GM12878 (cell line): Measurements from ENCODE around the gene ZBED4. TPM values are rescaled to one million over a fixed set of nuclear protein-coding genes. Genes with fewer than 3 reads are reported as not detected.

Experiments used
- CHD2 ChIP-seq: IDR thresholded peaks from 2 replicates; pipeline ENCODE4 v1.6.1; 2011; ENCODE audit warnings: low read depth, low read length, improper control_type of control experiment, borderline replicate concordance
- EGR1 ChIP-seq, 2 experiments: IDR thresholded peaks; 1 replicate in 1 of 2; 2 replicates in 1 of 2; pipeline ENCODE4 v1.6.1; 2011 to 2012; ENCODE audit warnings: low read depth in 2 of 2, low read length in 2 of 2, borderline replicate concordance in 1 of 2, mild to moderate bottlenecking in 1 of 2, moderate library complexity in 1 of 2
- GATAD2B ChIP-seq: fragments of 450-650 bp; conservative IDR thresholded peaks from 2 replicates; pipeline ENCODE4 v1.6.1; 2017; ENCODE audit warnings: low read depth, mild to moderate bottlenecking, moderate library complexity
- HDAC2 ChIP-seq: fragments of 200-600 bp; sonication (generic); IDR thresholded peaks from 2 replicates; pipeline ENCODE4 v1.6.1; 2017
- HDAC6 ChIP-seq: fragments of 200-600 bp; sonication (generic); IDR thresholded peaks from one replicate; pipeline ENCODE4 v1.8.0; 2017; ENCODE audit warnings: antibody characterized with exemption; ENCODE audit not compliant: unreplicated experiment
- IKZF1 ChIP-seq: fragments of 450-650 bp; conservative IDR thresholded peaks from 2 replicates; pipeline ENCODE4 v1.6.1; 2017; ENCODE audit warnings: antibody characterized with exemption, mild to moderate bottlenecking
- JUNB ChIP-seq: IDR thresholded peaks from 2 replicates; pipeline ENCODE4 v1.6.1; 2016; ENCODE audit warnings: antibody characterized with exemption, mild to moderate bottlenecking
- LARP7 ChIP-seq: fragments of 450-650 bp; IDR thresholded peaks from 2 replicates; pipeline ENCODE4 v1.6.1; 2017; ENCODE audit warnings: mild to moderate bottlenecking
- MEF2A ChIP-seq: IDR thresholded peaks from 2 replicates; pipeline ENCODE4 v1.6.1; 2011; ENCODE audit warnings: low read depth, mild to moderate bottlenecking, low read length, moderate library complexity; ENCODE audit not compliant: insufficient read depth
- MEF2B ChIP-seq: fragments of 450-650 bp; IDR thresholded peaks from 2 replicates; pipeline ENCODE4 v1.6.1; 2018; ENCODE audit warnings: mild to moderate bottlenecking, moderate library complexity; ENCODE audit not compliant: partially characterized antibody, poor library complexity, severe bottlenecking
- MYC ChIP-seq: IDR thresholded peaks from 2 replicates; pipeline ENCODE4 v1.6.1; 2011; ENCODE audit warnings: mild to moderate bottlenecking, low read length, moderate library complexity, inconsistent platforms; ENCODE audit not compliant: insufficient read depth, insufficient replicate concordance, insufficient read length, severe bottlenecking
- NR2C2 ChIP-seq: IDR thresholded peaks from 2 replicates; pipeline ENCODE4 v1.6.1; 2011; ENCODE audit warnings: borderline replicate concordance, low read depth; ENCODE audit not compliant: control insufficient read depth, insufficient read length
- NR2F1 ChIP-seq: fragments of 450-650 bp; conservative IDR thresholded peaks from 2 replicates; pipeline ENCODE4 v1.6.1; 2017; ENCODE audit warnings: mild to moderate bottlenecking
- PAX5 ChIP-seq: IDR thresholded peaks from 2 replicates; pipeline ENCODE4 v1.6.1; 2011; ENCODE audit warnings: low read depth, low read length, borderline replicate concordance
- POLR2A ChIP-seq: IDR thresholded peaks from 2 replicates; pipeline ENCODE4 v1.6.1; 2011; ENCODE audit warnings: low read depth, mild to moderate bottlenecking, low read length
- RAD21 ChIP-seq: IDR thresholded peaks from 2 replicates; pipeline ENCODE4 v1.6.1; 2011; ENCODE audit warnings: mild to moderate bottlenecking, low read depth, low read length, moderate library complexity; ENCODE audit not compliant: insufficient read depth
- RB1 ChIP-seq: fragments of 450-650 bp; formaldehyde crosslinking; IDR thresholded peaks from 2 replicates; pipeline ENCODE4 v1.6.1; 2017; ENCODE audit warnings: mild to moderate bottlenecking, borderline replicate concordance
- SMAD1 ChIP-seq: fragments of 450-650 bp; IDR thresholded peaks from 2 replicates; pipeline ENCODE4 v1.6.1; 2018; ENCODE audit warnings: mild to moderate bottlenecking, low read depth; ENCODE audit not compliant: partially characterized antibody
- STAT3 ChIP-seq: IDR thresholded peaks from 2 replicates; pipeline ENCODE4 v1.6.1; 2011; ENCODE audit warnings: low read depth, low read length, improper control_type of control experiment
- SUZ12 ChIP-seq: fragments of 200-600 bp; sonication (generic); IDR thresholded peaks from one replicate; pipeline ENCODE4 v1.6.1; 2018; ENCODE audit warnings: antibody characterized with exemption, mild to moderate bottlenecking; ENCODE audit not compliant: unreplicated experiment
- ZBED1 ChIP-seq: IDR thresholded peaks from 2 replicates; pipeline ENCODE4 v1.6.1; 2016; ENCODE audit warnings: borderline replicate concordance
- ZNF274 ChIP-seq: IDR thresholded peaks from one replicate; pipeline ENCODE4 v1.8.0; 2011; ENCODE audit not compliant: insufficient read length, insufficient read depth
- polyA plus RNA-seq, 11 experiments: library from polyadenylated mRNA; depleted of rRNA in 4 of 11; unstranded in 6 of 11; stranded (reverse) in 5 of 11; fragments of >200 nt; fragmentation: Nextera tagmentation in 4 of 11; fragmentation: Illumina TruSeq in 1 of 11; extraction: Ambion mirVana in 4 of 11; extraction: Trizol in 1 of 11; gene quantifications; 1 replicate in 1 of 11; 2 replicates in 10 of 11; pipeline versions ENCODE4 v1.2.1 to v1.2.3, GENCODE V29; 2011 to 2016; ENCODE audit warnings: inconsistent platforms in 2 of 11, missing spikeins in 2 of 11, low read depth in 1 of 11
- total RNA-seq, 4 experiments: library from RNA; depleted of rRNA in 3 of 4; stranded (reverse); fragments of >200 nt in 3 of 4; fragmentation: Illumina TruSeq in 1 of 4; extraction: Trizol in 1 of 4; gene quantifications; 2 replicates each; pipeline versions ENCODE4 v1.2.1 to v1.2.3, GENCODE V29; 2013 to 2021
- TF ChIP-seq, protein P1 (sequence below): fragments of 450-650 bp; IDR thresholded peaks from 2 replicates; pipeline ENCODE4 v1.6.1; 2016; ENCODE audit warnings: mild to moderate bottlenecking
- TF ChIP-seq, protein P2 (sequence below): fragments of 450-650 bp; IDR thresholded peaks from 2 replicates; pipeline ENCODE4 v1.6.1; 2018; ENCODE audit warnings: mild to moderate bottlenecking, low read depth, moderate library complexity; ENCODE audit not compliant: partially characterized antibody
- TF ChIP-seq, protein P3 (sequence below): IDR thresholded peaks from 2 replicates; pipeline ENCODE4 v1.6.1; 2012; ENCODE audit warnings: mild to moderate bottlenecking, low read depth, low read length

The ZBED4 gene
- total and polyA plus RNA-seq, 10 of the 15 experiments (the other 5 are each of a cell fraction or from before 2014, with no cell fraction given) = 2.3 to 21.6 (median 12.8) TPM

DNA sequence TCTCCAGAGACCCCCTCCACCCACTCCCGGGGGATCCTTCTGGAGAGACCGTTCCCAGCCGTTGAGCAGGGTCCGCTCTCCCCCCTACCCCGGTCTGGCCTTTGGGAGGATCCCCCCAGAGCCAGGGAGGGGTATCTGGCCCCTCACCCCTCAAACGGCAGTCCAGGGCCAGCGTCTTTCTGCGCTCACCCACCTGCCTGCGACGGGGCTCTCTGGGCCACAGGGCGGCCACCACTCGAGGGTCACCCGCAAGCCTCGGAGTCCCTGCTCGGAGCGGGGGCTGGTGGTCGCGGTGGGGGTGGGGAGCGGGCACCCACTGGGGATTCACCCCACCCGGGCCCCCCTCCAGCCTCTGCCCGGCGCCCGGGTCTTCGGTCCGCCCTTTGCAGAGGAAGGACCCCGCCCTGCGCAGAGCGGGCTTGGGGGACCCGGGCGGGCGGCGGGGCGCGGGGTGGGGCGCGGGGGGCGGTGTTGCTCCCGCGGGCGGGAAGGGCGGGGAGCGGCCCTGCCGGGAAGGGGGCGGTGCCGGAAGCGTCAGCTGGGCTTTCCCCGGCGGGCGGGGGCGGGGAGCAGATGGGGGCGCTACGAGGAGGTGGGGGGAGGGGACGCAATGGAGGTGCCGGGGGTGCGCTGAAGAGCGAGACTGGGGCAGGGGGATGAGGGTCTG is 81.4 kb downstream of the ZBED4 start (continued):
- TF ChIP-seq STAT3 (no peak), SMAD1 (no peak), RAD21 (no peak), IKZF1 (0 out of 2 replicates have a peak, but pooled peaks have one; percentile 22), MEF2B (peak; percentile 29), SUZ12 (no peak), ZBED1 (no peak), PAX5 (no peak), MYC (no peak), HDAC6 (no peak), EGR1 (IDR thresholded peaks at IDR 0.05; ENCODE audit: borderline replicate concordance in 1 of 2, low read depth in 2 of 2, low read length in 2 of 2) (peak in 1 of 2 experiments; percentile 91; a peak in 2 of 3 replicates), MEF2A (no peak), NR2F1 (no peak), GATAD2B (peak; percentile 59), CHD2 (no peak), HDAC2 (no peak), NR2C2 (no peak), POLR2A (peak; percentile 43; the same call in 1 of the 2 replicates), RB1 (no peak), ZNF274 (no peak), LARP7 (no peak), JUNB (no peak)
- TF ChIP-seq, protein P1, sequence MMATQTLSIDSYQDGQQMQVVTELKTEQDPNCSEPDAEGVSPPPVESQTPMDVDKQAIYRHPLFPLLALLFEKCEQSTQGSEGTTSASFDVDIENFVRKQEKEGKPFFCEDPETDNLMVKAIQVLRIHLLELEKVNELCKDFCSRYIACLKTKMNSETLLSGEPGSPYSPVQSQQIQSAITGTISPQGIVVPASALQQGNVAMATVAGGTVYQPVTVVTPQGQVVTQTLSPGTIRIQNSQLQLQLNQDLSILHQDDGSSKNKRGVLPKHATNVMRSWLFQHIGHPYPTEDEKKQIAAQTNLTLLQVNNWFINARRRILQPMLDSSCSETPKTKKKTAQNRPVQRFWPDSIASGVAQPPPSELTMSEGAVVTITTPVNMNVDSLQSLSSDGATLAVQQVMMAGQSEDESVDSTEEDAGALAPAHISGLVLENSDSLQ = no peak
- TF ChIP-seq, protein P2, sequence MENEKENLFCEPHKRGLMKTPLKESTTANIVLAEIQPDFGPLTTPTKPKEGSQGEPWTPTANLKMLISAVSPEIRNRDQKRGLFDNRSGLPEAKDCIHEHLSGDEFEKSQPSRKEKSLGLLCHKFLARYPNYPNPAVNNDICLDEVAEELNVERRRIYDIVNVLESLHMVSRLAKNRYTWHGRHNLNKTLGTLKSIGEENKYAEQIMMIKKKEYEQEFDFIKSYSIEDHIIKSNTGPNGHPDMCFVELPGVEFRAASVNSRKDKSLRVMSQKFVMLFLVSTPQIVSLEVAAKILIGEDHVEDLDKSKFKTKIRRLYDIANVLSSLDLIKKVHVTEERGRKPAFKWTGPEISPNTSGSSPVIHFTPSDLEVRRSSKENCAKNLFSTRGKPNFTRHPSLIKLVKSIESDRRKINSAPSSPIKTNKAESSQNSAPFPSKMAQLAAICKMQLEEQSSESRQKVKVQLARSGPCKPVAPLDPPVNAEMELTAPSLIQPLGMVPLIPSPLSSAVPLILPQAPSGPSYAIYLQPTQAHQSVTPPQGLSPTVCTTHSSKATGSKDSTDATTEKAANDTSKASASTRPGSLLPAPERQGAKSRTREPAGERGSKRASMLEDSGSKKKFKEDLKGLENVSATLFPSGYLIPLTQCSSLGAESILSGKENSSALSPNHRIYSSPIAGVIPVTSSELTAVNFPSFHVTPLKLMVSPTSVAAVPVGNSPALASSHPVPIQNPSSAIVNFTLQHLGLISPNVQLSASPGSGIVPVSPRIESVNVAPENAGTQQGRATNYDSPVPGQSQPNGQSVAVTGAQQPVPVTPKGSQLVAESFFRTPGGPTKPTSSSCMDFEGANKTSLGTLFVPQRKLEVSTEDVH = no peak
- TF ChIP-seq, protein P3, sequence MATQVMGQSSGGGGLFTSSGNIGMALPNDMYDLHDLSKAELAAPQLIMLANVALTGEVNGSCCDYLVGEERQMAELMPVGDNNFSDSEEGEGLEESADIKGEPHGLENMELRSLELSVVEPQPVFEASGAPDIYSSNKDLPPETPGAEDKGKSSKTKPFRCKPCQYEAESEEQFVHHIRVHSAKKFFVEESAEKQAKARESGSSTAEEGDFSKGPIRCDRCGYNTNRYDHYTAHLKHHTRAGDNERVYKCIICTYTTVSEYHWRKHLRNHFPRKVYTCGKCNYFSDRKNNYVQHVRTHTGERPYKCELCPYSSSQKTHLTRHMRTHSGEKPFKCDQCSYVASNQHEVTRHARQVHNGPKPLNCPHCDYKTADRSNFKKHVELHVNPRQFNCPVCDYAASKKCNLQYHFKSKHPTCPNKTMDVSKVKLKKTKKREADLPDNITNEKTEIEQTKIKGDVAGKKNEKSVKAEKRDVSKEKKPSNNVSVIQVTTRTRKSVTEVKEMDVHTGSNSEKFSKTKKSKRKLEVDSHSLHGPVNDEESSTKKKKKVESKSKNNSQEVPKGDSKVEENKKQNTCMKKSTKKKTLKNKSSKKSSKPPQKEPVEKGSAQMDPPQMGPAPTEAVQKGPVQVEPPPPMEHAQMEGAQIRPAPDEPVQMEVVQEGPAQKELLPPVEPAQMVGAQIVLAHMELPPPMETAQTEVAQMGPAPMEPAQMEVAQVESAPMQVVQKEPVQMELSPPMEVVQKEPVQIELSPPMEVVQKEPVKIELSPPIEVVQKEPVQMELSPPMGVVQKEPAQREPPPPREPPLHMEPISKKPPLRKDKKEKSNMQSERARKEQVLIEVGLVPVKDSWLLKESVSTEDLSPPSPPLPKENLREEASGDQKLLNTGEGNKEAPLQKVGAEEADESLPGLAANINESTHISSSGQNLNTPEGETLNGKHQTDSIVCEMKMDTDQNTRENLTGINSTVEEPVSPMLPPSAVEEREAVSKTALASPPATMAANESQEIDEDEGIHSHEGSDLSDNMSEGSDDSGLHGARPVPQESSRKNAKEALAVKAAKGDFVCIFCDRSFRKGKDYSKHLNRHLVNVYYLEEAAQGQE = no peak
